ENCODE measurements around the gene WDR6. TPM values are rescaled to one million over a fixed set of nuclear protein-coding genes. Genes with fewer than 3 reads are reported as not detected.

Gene WDR6
- total and polyA plus RNA-seq, 10 of the 15 experiments (the other 5 are each of a cell fraction or from before 2014, with no cell fraction given), result 21.3 to 169 (median 107) TPM

GRCh38 chr3:49017971-49018706, 10.9 kb downstream of the WDR6 start, which contains the start of gene DALRD3 (continued):
- TF ChIP-seq ZNF274 (IDR thresholded peaks at IDR 0.05; ENCODE audit: insufficient read depth, insufficient read length) (no peak), ESRRA (IDR thresholded peaks at IDR 0.05; ENCODE audit: low read length) (no peak), CHD2 (IDR thresholded peaks at IDR 0.05; ENCODE audit: borderline replicate concordance, low read depth, low read length) (0 out of 2 replicates have a peak, but pooled peaks have one; percentile 19), SRF (IDR thresholded peaks at IDR 0.05; ENCODE audit: low read depth in 2 of 2, low read length in 2 of 2) (0 out of 4 replicates have a peak, but pooled peaks of 1 of the 2 experiments have one; percentile 1), CEBPB (IDR thresholded peaks at IDR 0.05; ENCODE audit: borderline replicate concordance in 1 of 2, low read depth in 2 of 2, low read length in 2 of 2) (no peak), NBN (IDR thresholded peaks at IDR 0.05) (no peak), MEF2B (IDR thresholded peaks at IDR 0.05; ENCODE audit: partially characterized antibody, poor library complexity, severe bottlenecking) (peak; percentile 51), RELA (IDR thresholded peaks at IDR 0.05; ENCODE audit: borderline replicate concordance, partially characterized antibody) (no peak), ATF2 (IDR thresholded peaks at IDR 0.05; ENCODE audit: low read length) (no peak), RFX5 (IDR thresholded peaks at IDR 0.05; ENCODE audit: low read depth, low read length) (no peak), CHD4 (IDR thresholded peaks at IDR 0.05) (no peak), RUNX3 (IDR thresholded peaks at IDR 0.05; ENCODE audit: low read length) (no peak), POLR2A (IDR thresholded peaks at IDR 0.05; ENCODE audit: low read depth, low read length) (no peak), CREM (IDR thresholded peaks at IDR 0.05; ENCODE audit: low read depth) (peak; percentile 83), IRF5 (IDR thresholded peaks at IDR 0.05; ENCODE audit: borderline replicate concordance) (no peak), E2F8 (IDR thresholded peaks at IDR 0.05; ENCODE audit: low read depth, partially characterized antibody) (no peak), TCF7 (IDR thresholded peaks at IDR 0.05; ENCODE audit: borderline replicate concordance) (no peak), NRF1 (conservative IDR thresholded peaks at IDR 0.05; ENCODE audit: low read depth, low read length) (peak; percentile 33; the same call in 1 of the 2 replicates), FOXK2 (IDR thresholded peaks at IDR 0.05) (no peak), SMARCA5 (IDR thresholded peaks at IDR 0.05) (0 out of 2 replicates have a peak, but pooled peaks have one; percentile 8), TARDBP (IDR thresholded peaks at IDR 0.05; ENCODE audit: borderline replicate concordance) (no peak)
- TF ChIP-seq, protein P1, sequence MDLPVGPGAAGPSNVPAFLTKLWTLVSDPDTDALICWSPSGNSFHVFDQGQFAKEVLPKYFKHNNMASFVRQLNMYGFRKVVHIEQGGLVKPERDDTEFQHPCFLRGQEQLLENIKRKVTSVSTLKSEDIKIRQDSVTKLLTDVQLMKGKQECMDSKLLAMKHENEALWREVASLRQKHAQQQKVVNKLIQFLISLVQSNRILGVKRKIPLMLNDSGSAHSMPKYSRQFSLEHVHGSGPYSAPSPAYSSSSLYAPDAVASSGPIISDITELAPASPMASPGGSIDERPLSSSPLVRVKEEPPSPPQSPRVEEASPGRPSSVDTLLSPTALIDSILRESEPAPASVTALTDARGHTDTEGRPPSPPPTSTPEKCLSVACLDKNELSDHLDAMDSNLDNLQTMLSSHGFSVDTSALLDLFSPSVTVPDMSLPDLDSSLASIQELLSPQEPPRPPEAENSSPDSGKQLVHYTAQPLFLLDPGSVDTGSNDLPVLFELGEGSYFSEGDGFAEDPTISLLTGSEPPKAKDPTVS (IDR thresholded peaks at IDR 0.05; ENCODE audit: low read depth, low read length), result 0 out of 2 replicates have a peak, but pooled peaks have one; percentile 14
- TF ChIP-seq, protein P2, sequence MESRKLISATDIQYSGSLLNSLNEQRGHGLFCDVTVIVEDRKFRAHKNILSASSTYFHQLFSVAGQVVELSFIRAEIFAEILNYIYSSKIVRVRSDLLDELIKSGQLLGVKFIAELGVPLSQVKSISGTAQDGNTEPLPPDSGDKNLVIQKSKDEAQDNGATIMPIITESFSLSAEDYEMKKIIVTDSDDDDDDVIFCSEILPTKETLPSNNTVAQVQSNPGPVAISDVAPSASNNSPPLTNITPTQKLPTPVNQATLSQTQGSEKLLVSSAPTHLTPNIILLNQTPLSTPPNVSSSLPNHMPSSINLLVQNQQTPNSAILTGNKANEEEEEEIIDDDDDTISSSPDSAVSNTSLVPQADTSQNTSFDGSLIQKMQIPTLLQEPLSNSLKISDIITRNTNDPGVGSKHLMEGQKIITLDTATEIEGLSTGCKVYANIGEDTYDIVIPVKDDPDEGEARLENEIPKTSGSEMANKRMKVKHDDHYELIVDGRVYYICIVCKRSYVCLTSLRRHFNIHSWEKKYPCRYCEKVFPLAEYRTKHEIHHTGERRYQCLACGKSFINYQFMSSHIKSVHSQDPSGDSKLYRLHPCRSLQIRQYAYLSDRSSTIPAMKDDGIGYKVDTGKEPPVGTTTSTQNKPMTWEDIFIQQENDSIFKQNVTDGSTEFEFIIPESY (IDR thresholded peaks at IDR 0.05), result no peak
